Keratinocyte (primary cell): Measurements from ENCODE around the gene DIP2C. TPM values are rescaled to one million over a fixed set of nuclear protein-coding genes. Genes with fewer than 3 reads are reported as not detected.
"Not testable (repeated sequence)": the region's sequence is repeated elsewhere in the genome, so short reads cannot be mapped to it uniquely, and the experiment has no call there.

Experiments used
- DNase-seq: peaks from one replicate; pipeline ENCODE4 v3.0.0-alpha.2; 2011; ENCODE audit warnings: low read depth, missing footprints, low spot score
- FAIRE-seq: peaks from 2 replicates; lab custom pipeline; 2011; peaks lifted over from hg19 to GRCh38; lab: Jason Lieb, UNC
- H2AFZ ChIP-seq: 2 replicates; pipeline ENCODE4 v1.6.0; 2012; ENCODE audit warnings: low read length, control low read depth, inconsistent platforms; ENCODE audit not compliant: control insufficient read depth
- H3K27ac ChIP-seq: 2 replicates; pipeline ENCODE4 v1.5.1; 2011; ENCODE audit warnings: low read length; ENCODE audit not compliant: control insufficient read depth, insufficient read depth
- H3K27me3 ChIP-seq: 3 replicates; pipeline ENCODE4 v1.6.0; 2011; ENCODE audit warnings: low read length; ENCODE audit not compliant: control insufficient read depth, insufficient read depth; ENCODE audit errors: extremely low read depth
- H3K36me3 ChIP-seq, 2 experiments: 2 replicates in 1 of 2; 3 replicates in 1 of 2; pipeline ENCODE4 v1.5.1; 2011; ENCODE audit warnings: low read length in 2 of 2, mild to moderate bottlenecking in 1 of 2; ENCODE audit not compliant: control insufficient read depth in 2 of 2, insufficient read depth in 2 of 2; ENCODE audit errors: extremely low read depth in 1 of 2
- H3K4me1 ChIP-seq: 3 replicates; pipeline ENCODE4 v1.5.1; 2011; ENCODE audit warnings: low read length; ENCODE audit not compliant: control insufficient read depth, insufficient read depth; ENCODE audit errors: extremely low read depth
- H3K4me2 ChIP-seq: 3 replicates; pipeline ENCODE4 v1.6.0; 2011; ENCODE audit warnings: low read depth, low read length; ENCODE audit not compliant: control insufficient read depth, insufficient read depth; ENCODE audit errors: extremely low read depth
- H3K4me3 ChIP-seq, 3 experiments: fragments of 200-600 bp in 1 of 3; sonication (generic) in 1 of 3; 2 replicates in 2 of 3; 3 replicates in 1 of 3; pipeline ENCODE4 v1.5.1; 2011 to 2016; ENCODE audit warnings: low read length in 3 of 3, mild to moderate bottlenecking in 3 of 3, control low read depth in 2 of 3, inconsistent platforms in 1 of 3, low read depth in 1 of 3, mixed read lengths in 1 of 3, mixed run types in 1 of 3, moderate library complexity in 1 of 3; ENCODE audit not compliant: control insufficient read depth in 2 of 3, insufficient read depth in 2 of 3; ENCODE audit errors: extremely low read depth in 1 of 3
- H3K79me2 ChIP-seq: 2 replicates; pipeline ENCODE4 v1.6.0; 2012; ENCODE audit warnings: low read length; ENCODE audit not compliant: control insufficient read depth, insufficient read depth
- H3K9ac ChIP-seq: 3 replicates; pipeline ENCODE4 v1.6.0; 2011; ENCODE audit warnings: low read length; ENCODE audit not compliant: control insufficient read depth, insufficient read depth; ENCODE audit errors: extremely low read depth
- H3K9me1 ChIP-seq: 3 replicates; pipeline ENCODE4 v1.6.0; 2011; ENCODE audit warnings: low read length; ENCODE audit not compliant: control insufficient read depth, insufficient read depth; ENCODE audit errors: extremely low read depth
- H3K9me3 ChIP-seq: 2 replicates; pipeline ENCODE4 v1.5.1; 2012; ENCODE audit warnings: low read depth, low read length; ENCODE audit not compliant: control insufficient read depth
- H4K20me1 ChIP-seq: 3 replicates; pipeline ENCODE4 v1.6.0; 2011; ENCODE audit warnings: low read length; ENCODE audit not compliant: control insufficient read depth, insufficient read depth; ENCODE audit errors: extremely low read depth
- CTCF ChIP-seq, 3 experiments: IDR thresholded peaks in 1 of 3; conservative IDR thresholded peaks in 1 of 3; optimal IDR thresholded peaks in 1 of 3; 2 replicates in 2 of 3; 3 replicates in 1 of 3; pipeline versions ENCODE3 to v1.5.1; 2011; ENCODE audit warnings: low read length in 3 of 3, mild to moderate bottlenecking in 3 of 3, moderate library complexity in 2 of 3, control low read depth in 1 of 3, inconsistent platforms in 1 of 3; ENCODE audit not compliant: insufficient read depth in 2 of 3; ENCODE audit errors: extremely low read depth in 1 of 3
- EZH2 ChIP-seq: IDR thresholded peaks from one replicate; pipeline ENCODE4 v1.6.1; 2012; ENCODE audit warnings: inconsistent platforms, mild to moderate bottlenecking, low read length, moderate library complexity
- dilution Hi-C: fragments of 300-500 bp; cut with MboI; formaldehyde crosslinking; loops from one replicate; pipeline ENCODE4 v1.7.0; 2020; ENCODE audit warnings: low sequenced_read_pairs; ENCODE audit not compliant: extremely low pct_ligation_motif_present
- polyA plus RNA-seq, 5 experiments: library from polyadenylated mRNA; depleted of rRNA in 3 of 5; stranded (reverse) in 3 of 5; stranded (forward) in 1 of 5; unstranded in 1 of 5; fragments of >200 nt; gene quantifications; 1 replicate in 1 of 5; 2 replicates in 3 of 5; 3 replicates in 1 of 5; pipeline versions ENCODE4 v1.2.1 to v1.2.3, GENCODE V29; 2011 to 2012; ENCODE audit warnings: missing spikeins in 2 of 5, low read depth in 1 of 5, low replicate concordance in 1 of 5

Gene DIP2C
- polyA plus RNA-seq, 1 donor (not counting 4 experiments of a cell fraction or from before 2014, with no cell fraction given): 1.3 TPM

GRCh38 chr10:266974-267425 is 422.5 kb downstream of the DIP2C start:
- Histone ChIP-seq H4K20me1 (no peaks in the 10 kb centered on the region), H2AFZ (no peak overlapping the region), H3K9me1 (no peaks in the 10 kb centered on the region), H3K36me3 (no peaks in the 10 kb centered on the region), H3K4me1 (no peaks in the 10 kb centered on the region), H3K9ac (no peak overlapping the region), H3K27me3 (no peaks in the 10 kb centered on the region), H3K4me2 (no peak overlapping the region), H3K27ac (no peak overlapping the region), H3K9me3 (no peaks in the 10 kb centered on the region), H3K4me3 (no peak overlapping the region), H3K79me2 (no peaks in the 10 kb centered on the region)
- TF ChIP-seq EZH2 (no peak), CTCF (optimal IDR thresholded peaks at IDR 0.05 in 1 of 3, IDR thresholded peaks at IDR 0.05 in 1 of 3, conservative IDR thresholded peaks at IDR 0.05 in 1 of 3; ENCODE audit: extremely low read depth in 1 of 3, insufficient read depth in 2 of 3, low read length in 3 of 3) (no peak)
- no peak for FAIRE-seq
- dilution Hi-C loops: no loop called here
- no peak for DNase-seq

GRCh38 chr10:265816-266588 is 423.5 kb downstream of the DIP2C start:
- H3K27ac ChIP-seq, H3K9ac ChIP-seq, H4K20me1 ChIP-seq, H3K27me3 ChIP-seq, H3K9me3 ChIP-seq, H3K79me2 ChIP-seq, H3K4me1 ChIP-seq, H3K4me2 ChIP-seq, H3K36me3 ChIP-seq, H3K4me3 ChIP-seq, FAIRE-seq, DNase-seq, H2AFZ ChIP-seq, dilution Hi-C loops, H3K9me1 ChIP-seq: not testable (repeated sequence)

GRCh38 chr10:265074-265440 is 424.4 kb downstream of the DIP2C start:
- DNase-seq, FAIRE-seq, H2AFZ ChIP-seq, H3K9ac ChIP-seq, H3K79me2 ChIP-seq, H3K9me3 ChIP-seq, H3K4me3 ChIP-seq, H3K4me1 ChIP-seq, H3K9me1 ChIP-seq, dilution Hi-C loops, H3K36me3 ChIP-seq, H4K20me1 ChIP-seq, H3K27ac ChIP-seq, H3K27me3 ChIP-seq, H3K4me2 ChIP-seq: not testable (repeated sequence)

- H3K4me1 ChIP-seq, H3K27ac ChIP-seq, H3K4me3 ChIP-seq, H4K20me1 ChIP-seq, H3K4me2 ChIP-seq, H3K9ac ChIP-seq, DNase-seq, H3K36me3 ChIP-seq, dilution Hi-C loops, H3K9me1 ChIP-seq, H2AFZ ChIP-seq, FAIRE-seq, H3K9me3 ChIP-seq, H3K27me3 ChIP-seq, H3K79me2 ChIP-seq: not testable (repeated sequence)
Measured at GRCh38 chr10:264160-265073, 425.1 kb downstream of the DIP2C start.
